Activated CD4-positive, alpha-beta memory T cell treated with anti-CD3 and anti-CD28 coated beads, Interleukin-2, amount 10 ng/mL, durations not matched to agents 7 days and 5 days (primary cell): Measurements from ENCODE around the gene SYNE4. TPM values are rescaled to one million over a fixed set of nuclear protein-coding genes. Genes with fewer than 3 reads are reported as not detected.
"Not testable (repeated sequence)": the region's sequence is repeated elsewhere in the genome, so short reads cannot be mapped to it uniquely, and the experiment has no call there.

Source experiments
- CTCF ChIA-PET: fragments of 350-600 bp; sonication (Branson Sonifier 250); formaldehyde crosslinking; loops from one replicate; lab custom pipeline; 2021; ENCODE audit warnings: antibody characterized with exemption, inconsistent platforms; lab: Charles Lee
- POLR2A ChIA-PET: fragments of 350-600 bp; sonication (Branson Sonifier 250); formaldehyde crosslinking; loops from one replicate; lab custom pipeline; 2021; ENCODE audit warnings: antibody characterized with exemption; lab: Charles Lee
- DNase-seq: peaks from one replicate; pipeline ENCODE4 v3.0.0-alpha.2; 2020
- H3K27ac Mint-ChIP-seq: one replicate; pipeline ENCODE4 v1.8.0; 2021; ENCODE audit warnings: mild to moderate bottlenecking, mixed read lengths
- H3K27me3 Mint-ChIP-seq: one replicate; pipeline ENCODE4 v1.8.0; 2021; ENCODE audit warnings: mixed read lengths
- H3K36me3 Mint-ChIP-seq: one replicate; pipeline ENCODE4 v1.8.0; 2021; ENCODE audit warnings: low read depth, mixed read lengths
- H3K4me1 Mint-ChIP-seq: one replicate; pipeline ENCODE4 v1.8.0; 2021; ENCODE audit warnings: mixed read lengths
- H3K4me3 Mint-ChIP-seq: one replicate; pipeline ENCODE4 v1.8.0; 2021; ENCODE audit warnings: mild to moderate bottlenecking, mixed read lengths
- H3K9me3 Mint-ChIP-seq: one replicate; pipeline ENCODE4 v1.8.0; 2021; ENCODE audit warnings: mixed read lengths
- total RNA-seq, 2 experiments: library from RNA; stranded (reverse); gene quantifications; one replicate each; pipeline ENCODE4 v1.2.3, GENCODE V29; 2021

SYNE4 gene
- total RNA-seq, 2 experiments from 2014 or later, result 1.6 to 2.5 TPM

GRCh38 chr19:35978271-35978670 is 30.3 kb downstream of the SYNE4 start:
- Mint-ChIP-seq H3K27me3 (peaks cover 2% of the 10 kb centered on the region), H3K27ac (no peak overlapping the region), H3K9me3 (no peaks in the 10 kb centered on the region), H3K4me3 (no peak overlapping the region), H3K36me3 (no peaks in the 10 kb centered on the region), H3K4me1 (no peaks in the 10 kb centered on the region)
- ChIA-PET POLR2A (no interaction called here), CTCF (interaction anchor here (0.7 kb wide), 1 partner anchor 11 kb away, joined by 3 read pairs; no protein-coding TSS in a partner anchor)
- DNase-seq, result no peak

DNA sequence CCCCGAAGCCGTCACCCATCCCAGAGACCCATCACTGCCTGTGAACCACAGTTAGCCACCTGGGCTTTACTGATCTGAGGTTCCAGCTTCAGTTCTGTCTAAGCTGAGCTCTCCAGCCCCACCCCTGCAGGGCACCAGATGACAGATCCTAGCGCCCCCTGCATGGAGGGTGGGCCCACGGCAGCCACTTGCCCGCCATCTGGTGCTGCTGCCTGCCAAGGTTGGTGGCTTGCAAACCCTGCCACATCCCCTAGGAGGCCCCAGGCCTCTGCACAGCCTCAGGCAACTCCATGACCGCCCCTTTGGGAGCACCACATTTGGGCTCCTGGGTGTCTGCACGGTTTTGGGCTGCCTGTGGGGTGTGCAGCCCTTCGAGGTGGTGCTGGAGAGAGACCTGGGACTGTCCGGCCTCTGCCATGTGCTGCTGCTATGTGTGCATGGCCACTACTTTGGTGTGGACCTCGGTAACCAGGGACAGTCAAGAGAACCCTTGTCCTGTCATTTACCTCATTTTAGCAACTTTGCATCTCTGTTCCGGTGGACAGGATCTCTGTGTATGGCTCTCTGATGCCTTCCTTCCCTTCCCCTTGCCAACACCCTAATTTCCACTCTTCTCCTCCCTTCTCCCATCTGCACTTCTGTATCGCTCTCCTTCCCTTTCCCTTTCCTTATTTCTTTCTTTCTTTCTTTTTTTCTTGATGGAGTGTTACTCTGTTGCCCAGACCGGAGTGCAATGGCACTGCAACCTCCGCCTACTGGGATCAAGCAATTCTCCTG is 31.0 kb downstream of the SYNE4 start:
- DNase-seq, result peak; percentile 32
- ChIA-PET CTCF (interaction anchor here (0.7 to 1.4 kb wide), 2 partner anchors 12 to 24 kb away, joined by 3 read pairs; no protein-coding TSS in a partner anchor), POLR2A (no interaction called here)
- H3K4me3 Mint-ChIP-seq, result no peak overlapping the region
- H3K4me1 Mint-ChIP-seq, result no peaks in the 10 kb centered on the region
- no peak overlapping the region for H3K27ac Mint-ChIP-seq
- no peaks in the 10 kb centered on the region for H3K9me3 Mint-ChIP-seq
- H3K27me3 Mint-ChIP-seq, result peaks cover 2% of the 10 kb centered on the region
- no peaks in the 10 kb centered on the region for H3K36me3 Mint-ChIP-seq

- Mint-ChIP-seq H3K27ac (no peak overlapping the region), H3K4me3 (no peak overlapping the region), H3K4me1 (no peaks in the 10 kb centered on the region), H3K36me3 (no peaks in the 10 kb centered on the region), H3K27me3 (peaks cover 2% of the 10 kb centered on the region), H3K9me3 (no peaks in the 10 kb centered on the region)
- DNase-seq, result no peak
- POLR2A ChIA-PET, result interaction anchor here (1.2 kb wide), 1 partner anchor 23 kb away, joined by 4 read pairs; no protein-coding TSS in a partner anchor
- CTCF ChIA-PET, result no interaction called here
These were observed 32.9 kb downstream of the SYNE4 start for GRCh38 chr19:35975608-35976214.

DNA sequence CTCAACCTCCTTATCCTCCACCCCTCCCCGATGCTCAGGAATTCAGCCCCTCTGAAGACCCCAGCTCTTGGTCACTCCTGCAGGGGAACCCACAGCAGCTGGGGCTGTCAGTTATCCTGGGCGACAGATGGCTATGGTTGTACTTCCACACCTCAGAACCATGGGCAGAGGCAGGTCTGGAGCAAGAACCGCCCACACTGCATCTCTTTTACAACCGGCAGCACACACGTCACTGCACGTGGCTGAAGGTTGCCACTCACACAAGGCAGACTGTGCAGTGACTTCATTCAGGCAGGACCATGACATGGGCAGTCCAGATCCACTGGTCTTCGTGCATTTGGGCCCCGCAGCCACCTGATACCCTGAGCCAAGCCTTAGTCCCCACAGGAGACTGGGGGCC is 35.1 kb downstream of the SYNE4 start:
- Mint-ChIP-seq H3K27me3 (peaks cover 2% of the 10 kb centered on the region), H3K4me1 (peaks cover 7% of the 10 kb centered on the region), H3K27ac (no peak overlapping the region), H3K9me3 (no peaks in the 10 kb centered on the region), H3K4me3 (no peak overlapping the region), H3K36me3 (no peaks in the 10 kb centered on the region)
- no peak for DNase-seq
- POLR2A ChIA-PET, result no interaction called here
- CTCF ChIA-PET, result no interaction called here

GRCh38 chr19:35966771-35967170 is 41.8 kb downstream of the SYNE4 start:
- POLR2A ChIA-PET, result interaction anchor here (1.3 kb wide), 1 partner anchor 21 kb away, joined by 3 read pairs; no protein-coding TSS in a partner anchor
- Mint-ChIP-seq H3K4me3 (no peak overlapping the region), H3K27ac (no peak overlapping the region), H3K4me1 (peaks cover 10% of the 10 kb centered on the region), H3K36me3 (no peaks in the 10 kb centered on the region), H3K27me3 (peaks cover 1% of the 10 kb centered on the region), H3K9me3 (no peaks in the 10 kb centered on the region)
- no peak for DNase-seq
- CTCF ChIA-PET, result interaction anchor here (1.6 kb wide), 1 partner anchor 20 kb away, joined by 4 read pairs; no protein-coding TSS in a partner anchor

- Mint-ChIP-seq H3K4me3 (no peak overlapping the region), H3K27ac (no peak overlapping the region), H3K9me3 (no peaks in the 10 kb centered on the region), H3K36me3 (no peaks in the 10 kb centered on the region), H3K27me3 (peaks cover 15% of the 10 kb centered on the region), H3K4me1 (peaks cover 12% of the 10 kb centered on the region)
- ChIA-PET CTCF (no interaction called here), POLR2A (no interaction called here)
- DNase-seq, result peak; percentile 56
These were observed 45.1 kb downstream of the SYNE4 start for GRCh38 chr19:35963514-35963913.

DNA sequence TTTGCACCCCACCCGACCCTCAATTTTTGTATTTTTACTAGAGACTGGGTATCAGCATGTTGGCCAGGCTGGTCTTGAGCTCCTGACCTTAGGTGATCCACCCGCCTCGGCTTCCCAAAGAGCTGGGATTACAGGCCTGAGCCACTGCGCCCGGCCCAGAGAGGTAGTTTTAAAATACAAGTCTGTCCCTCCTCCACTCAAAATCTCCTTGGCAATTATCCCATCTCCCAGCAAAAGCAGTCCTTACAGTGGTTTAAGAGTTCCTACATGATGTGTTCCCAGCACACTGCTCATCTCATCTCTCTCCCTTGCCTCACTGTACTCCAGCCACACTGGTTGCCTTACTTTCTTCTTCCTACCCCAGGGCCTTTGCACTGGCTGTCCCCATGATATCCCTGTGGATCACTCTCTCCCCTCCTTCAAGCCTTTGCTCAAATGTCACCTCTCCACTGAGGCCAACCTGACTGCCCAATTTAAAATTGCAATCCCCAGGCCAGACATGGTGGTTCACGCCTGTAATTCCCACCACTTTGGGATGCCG is 48.1 kb downstream of the SYNE4 start:
- ChIA-PET POLR2A (no interaction called here), CTCF (no interaction called here)
- peaks cover 13% of the 10 kb centered on the region for H3K4me1 Mint-ChIP-seq
- H3K36me3 Mint-ChIP-seq, result peaks cover 5% of the 10 kb centered on the region
- peaks cover 4% of the 10 kb centered on the region for H3K9me3 Mint-ChIP-seq
- no peak overlapping the region for H3K27ac Mint-ChIP-seq
- DNase-seq, result no peak
- peaks cover 25% of the 10 kb centered on the region for H3K27me3 Mint-ChIP-seq
- peak overlapping the region; percentile 11 for H3K4me3 Mint-ChIP-seq

DNA sequence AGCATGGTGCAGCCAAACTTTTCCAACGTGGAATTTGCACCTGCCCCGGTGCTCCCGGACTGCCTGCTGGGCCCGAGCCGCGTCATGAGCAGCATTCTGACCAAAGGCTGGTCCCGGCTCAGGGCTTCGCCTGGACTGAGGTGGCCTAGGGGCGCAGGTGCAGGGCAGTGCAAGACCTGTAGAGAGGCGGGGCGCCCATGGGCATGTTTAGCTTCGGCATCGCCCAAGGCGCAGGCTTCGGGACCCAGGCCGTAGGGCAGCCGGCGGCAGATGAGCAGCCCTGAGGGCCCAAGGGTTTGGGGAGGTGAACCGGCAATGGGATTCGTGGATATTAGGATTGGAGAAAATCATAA is 48.7 kb downstream of the SYNE4 start:
- DNase-seq, result no peak
- H3K9me3 Mint-ChIP-seq, result peaks cover 4% of the 10 kb centered on the region
- H3K27me3 Mint-ChIP-seq, result peaks cover 25% of the 10 kb centered on the region
- H3K4me1 Mint-ChIP-seq, result peaks cover 16% of the 10 kb centered on the region
- H3K4me3 Mint-ChIP-seq, result no peak overlapping the region
- ChIA-PET POLR2A (interaction anchor here (2.1 kb wide), 1 partner anchor 35 kb away, joined by 9 read pairs; the partner anchor contains the start of gene SDHAF1), CTCF (no interaction called here)
- no peak overlapping the region for H3K27ac Mint-ChIP-seq
- H3K36me3 Mint-ChIP-seq, result peaks cover 5% of the 10 kb centered on the region

DNA sequence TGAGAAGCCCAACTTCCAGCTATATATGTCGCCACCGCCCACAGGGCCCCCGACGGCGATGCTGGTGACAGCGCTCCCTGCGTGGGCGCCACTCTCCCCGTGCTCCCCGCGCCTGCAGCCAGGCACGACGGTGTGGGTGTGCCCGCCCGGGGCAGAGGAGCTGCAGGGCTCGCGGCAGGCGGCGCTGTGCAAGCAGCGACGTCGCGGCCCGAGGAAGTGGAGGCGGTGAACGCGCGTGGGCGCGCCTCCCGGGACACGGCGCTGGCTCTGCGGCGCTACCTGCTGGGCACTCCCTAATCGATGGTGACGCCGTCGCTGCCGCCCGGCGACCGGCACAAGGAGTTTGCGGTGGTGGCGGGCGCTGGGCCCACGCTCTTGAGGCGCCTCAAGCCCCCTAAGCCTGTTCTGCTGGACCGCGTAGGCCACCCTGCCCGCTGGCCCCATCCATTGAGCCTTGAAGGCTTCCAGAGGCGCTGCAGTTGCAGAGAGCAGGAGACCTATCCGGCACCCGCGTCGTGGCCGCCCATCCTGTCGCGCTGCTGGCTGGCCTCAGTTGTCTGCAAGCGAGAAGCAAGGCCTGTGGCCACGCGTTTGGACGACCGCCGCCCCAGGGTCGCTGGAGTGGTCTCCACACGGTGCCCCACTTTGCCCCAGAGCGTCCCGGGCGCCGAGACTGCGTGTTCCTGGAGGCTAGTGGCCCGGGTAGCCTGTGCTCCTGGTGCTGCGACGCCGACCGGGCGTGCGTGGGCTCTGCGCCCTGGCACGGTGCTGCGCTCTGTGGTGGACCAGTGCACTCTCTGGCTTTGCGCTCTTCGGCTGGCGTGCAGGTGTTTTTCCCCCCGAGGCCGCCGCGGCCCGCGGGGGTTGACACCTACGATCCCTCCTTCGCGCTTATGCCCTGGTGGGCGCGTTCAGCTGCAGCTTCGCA is 49.3 kb downstream of the SYNE4 start:
- Mint-ChIP-seq H3K9me3 (peaks cover 4% of the 10 kb centered on the region), H3K4me1 (peaks cover 17% of the 10 kb centered on the region)
- CTCF ChIA-PET, result interaction anchor here (0.6 to 1.6 kb wide), 6 partner anchors 17 to 55 kb away, joined by 3 to 5 read pairs (median 3); partner anchors contain the start of gene ALKBH6

DNA sequence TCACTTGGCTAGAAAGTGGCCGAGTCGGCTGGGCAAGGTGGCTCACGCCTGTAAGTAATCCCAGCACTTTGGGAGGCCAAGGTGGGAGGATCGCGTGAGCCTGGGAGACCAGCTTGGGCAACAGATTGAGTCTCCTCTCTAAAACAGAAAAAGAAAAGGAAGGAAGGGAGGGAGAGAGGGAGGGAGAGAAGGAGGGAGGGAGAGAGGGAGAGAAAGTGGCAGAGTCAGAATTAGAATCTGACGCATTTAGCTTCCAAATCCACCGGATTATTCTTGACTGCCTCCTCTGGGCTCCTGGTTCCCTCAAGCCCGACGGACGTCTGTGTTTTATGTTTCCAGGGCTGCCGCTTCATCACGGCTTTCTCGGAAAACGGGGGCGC is 50.0 kb downstream of the SYNE4 start:
- ChIA-PET CTCF (interaction anchor here (0.7 to 1.6 kb wide), 6 partner anchors 26 to 59 kb away, joined by 3 to 5 read pairs (median 3); partner anchors contain the start of gene ALKBH6), POLR2A (interaction anchor here (1.0 to 2.1 kb wide), 5 partner anchors 10 to 56 kb away, joined by 3 to 9 read pairs (median 4); partner anchors contain the start of genes ALKBH6 and SDHAF1)
- H3K36me3 Mint-ChIP-seq, result peaks cover 5% of the 10 kb centered on the region
- DNase-seq, result no peak
- H3K27ac Mint-ChIP-seq, result no peak overlapping the region
- peak overlapping the region; percentile 36 for H3K4me3 Mint-ChIP-seq
- H3K4me1 Mint-ChIP-seq, result peaks cover 23% of the 10 kb centered on the region
- H3K27me3 Mint-ChIP-seq, result peaks cover 25% of the 10 kb centered on the region
- H3K9me3 Mint-ChIP-seq, result peaks cover 4% of the 10 kb centered on the region

More for the DNA sequence above, 49.3 kb downstream of the SYNE4 start:
- DNase-seq, result peak; percentile 75
- POLR2A ChIA-PET, result interaction anchor here (1.0 to 2.1 kb wide), 5 partner anchors 10 to 55 kb away, joined by 3 to 9 read pairs (median 4); partner anchors contain the start of genes ALKBH6 and SDHAF1
- Mint-ChIP-seq H3K36me3 (peaks cover 5% of the 10 kb centered on the region), H3K27me3 (peaks cover 25% of the 10 kb centered on the region), H3K27ac (no peak overlapping the region), H3K4me3 (no peak overlapping the region)

- H3K4me1 Mint-ChIP-seq, result peaks cover 33% of the 10 kb centered on the region
- POLR2A ChIA-PET, H3K36me3 Mint-ChIP-seq, H3K27ac Mint-ChIP-seq, H3K9me3 Mint-ChIP-seq, H3K4me3 Mint-ChIP-seq, DNase-seq: not testable (repeated sequence)
- CTCF ChIA-PET, result interaction anchor here (0.6 to 1.3 kb wide), 2 partner anchors 97 to 100 kb away, joined by 3 read pairs; partner anchors contain the start of gene THAP8
- peaks cover 25% of the 10 kb centered on the region for H3K27me3 Mint-ChIP-seq
These were observed 51.2 kb downstream of the SYNE4 start for GRCh38 chr19:35957411-35957810.
